HCT116 (cell line): ENCODE results near the gene GALNT5. TPM values are rescaled to one million over a fixed set of nuclear protein-coding genes. Genes with fewer than 3 reads are reported as not detected.

ENCODE experiments used
- ATAC-seq: fragments of 200-7000 bp; cut with Tn5 transposase; 2 replicates; pipeline ENCODE4 v1.9.1; 2020; ENCODE audit warnings: mild to moderate bottlenecking, moderate library complexity
- BruUV-seq: library from RNA; stranded (reverse); fragments of 400-500 nt; replicated peaks from 2 replicates; lab custom pipeline; 2021; lab: Mats Ljungman, UMichigan
- CTCF ChIA-PET: fragments of 300-600 bp; sonication (Branson Sonifier 250); formaldehyde crosslinking; loops from one replicate; lab custom pipeline; 2021; ENCODE audit warnings: antibody characterized with exemption; lab: Charles Lee
- POLR2A ChIA-PET: fragments of 300-600, 350-600 bp; sonication (Branson Sonifier 250); formaldehyde crosslinking; loops from one replicate; lab custom pipeline; 2021; ENCODE audit warnings: antibody characterized with exemption; lab: Charles Lee
- RAD21 ChIA-PET, 2 experiments: fragments of 300-600 bp; sonication (Branson Sonifier 250); formaldehyde crosslinking; loops; one replicate each; lab custom pipeline; 2023; ENCODE audit warnings: low total read pairs in 2 of 2; ENCODE audit not compliant: uncharacterized antibody in 2 of 2, unreplicated experiment in 2 of 2, low non-redundant PET in 1 of 2; lab: Charles Lee
- DNase-seq: peaks from one replicate; pipeline ENCODE4 v3.0.0-alpha.2; 2010; ENCODE audit warnings: low read depth, low spot score
- H2AFZ ChIP-seq: fragments of 200-600 bp; shearing (Covaris generic), sonication (generic); 2 replicates; pipeline ENCODE4 v1.6.1; 2017; ENCODE audit warnings: low read depth, mixed run types, mixed read lengths, antibody characterized with exemption, low read length; ENCODE audit not compliant: poor library complexity, severe bottlenecking
- H3K27ac ChIP-seq: 2 replicates; pipeline ENCODE4 v1.5.1; 2012; ENCODE audit warnings: low read depth, low read length
- H3K27me3 ChIP-seq: fragments of 200-600 bp; sonication (generic); 2 replicates; pipeline ENCODE4 v1.6.1; 2016; ENCODE audit warnings: mixed run types, low read length, mixed read lengths; ENCODE audit not compliant: insufficient read depth
- H3K36me3 ChIP-seq, 2 experiments: fragments of 200-500 bp in 1 of 2; fragments of 200-600 bp in 1 of 2; sonication (Bioruptor generic) in 1 of 2; sonication (generic) in 1 of 2; 2 replicates each; pipeline versions ENCODE4 v1.5.1 to v1.6.1; 2014 to 2016; ENCODE audit warnings: low read length in 2 of 2, inconsistent platforms in 1 of 2, mixed read lengths in 1 of 2, mixed run types in 1 of 2; ENCODE audit not compliant: insufficient read depth in 2 of 2, control insufficient read depth in 1 of 2
- H3K4me1 ChIP-seq, 2 experiments: fragments of 200-600 bp in 1 of 2; sonication (generic) in 1 of 2; 2 replicates each; pipeline versions ENCODE4 v1.5.1 to v1.6.1; 2012 to 2017; ENCODE audit warnings: low read length in 2 of 2, inconsistent platforms in 1 of 2, mild to moderate bottlenecking in 1 of 2, mixed read lengths in 1 of 2, mixed run types in 1 of 2, moderate library complexity in 1 of 2; ENCODE audit not compliant: insufficient read depth in 2 of 2, control insufficient read depth in 1 of 2
- H3K4me2 ChIP-seq: fragments of 200-600 bp; sonication (generic); 2 replicates; pipeline ENCODE4 v1.6.1; 2017; ENCODE audit warnings: mixed run types, low read length, mixed read lengths
- H3K4me3 ChIP-seq, 2 experiments: fragments of 200-600 bp in 1 of 2; sonication (generic) in 1 of 2; replicated peaks in 1 of 2; 2 replicates each; pipeline ENCODE4 v1.5.1; 2011 to 2016; ENCODE audit warnings: low read length in 2 of 2, control low read depth in 1 of 2, low read depth in 1 of 2, mild to moderate bottlenecking in 1 of 2, mixed read lengths in 1 of 2, mixed run types in 1 of 2
- H3K79me2 ChIP-seq: fragments of 200-600 bp; sonication (generic); 2 replicates; pipeline ENCODE4 v1.6.1; 2017; ENCODE audit warnings: mild to moderate bottlenecking, mixed run types, low read length, moderate library complexity, mixed read lengths; ENCODE audit not compliant: insufficient read depth
- H3K9ac ChIP-seq: fragments of 200-600 bp; sonication (generic); 2 replicates; pipeline ENCODE4 v1.6.1; 2016; ENCODE audit warnings: low read length, mixed read lengths
- H3K9me2 ChIP-seq: fragments of 200-600 bp; sonication (generic), shearing (Covaris generic); 2 replicates; pipeline ENCODE4 v1.6.1; 2017; ENCODE audit warnings: mixed run types, mild to moderate bottlenecking, moderate library complexity; ENCODE audit not compliant: insufficient read depth
- H3K9me3 ChIP-seq, 2 experiments: fragments of 200-500 bp in 1 of 2; fragments of 200-600 bp in 1 of 2; sonication (Bioruptor generic) in 1 of 2; sonication (generic) in 1 of 2; 2 replicates each; pipeline ENCODE4 v1.6.1; 2014 to 2017; ENCODE audit warnings: low read length in 2 of 2, mixed read lengths in 2 of 2, inconsistent platforms in 1 of 2, low read depth in 1 of 2, mild to moderate bottlenecking in 1 of 2, mixed run types in 1 of 2, moderate library complexity in 1 of 2; ENCODE audit not compliant: control insufficient read depth in 1 of 2, insufficient read depth in 1 of 2
- H4K20me1 ChIP-seq: fragments of 200-600 bp; sonication (generic), shearing (Covaris generic); 2 replicates; pipeline ENCODE4 v1.6.1; 2017; ENCODE audit warnings: mixed run types, mild to moderate bottlenecking, moderate library complexity; ENCODE audit not compliant: insufficient read depth
- CBX3 ChIP-seq: IDR thresholded peaks from 2 replicates; pipeline ENCODE4 v1.6.1; 2012; ENCODE audit warnings: low read depth
- ELF1 ChIP-seq: IDR thresholded peaks from 2 replicates; pipeline ENCODE4 v1.6.1; 2012; ENCODE audit warnings: low read depth, borderline replicate concordance
- EZH2phosphoT487 ChIP-seq: fragments of 200-600 bp; IDR thresholded peaks from 2 replicates; pipeline ENCODE4 v1.6.1; 2018; ENCODE audit warnings: antibody characterized with exemption, borderline replicate concordance
- FOSL1 ChIP-seq: IDR thresholded peaks from 2 replicates; pipeline ENCODE4 v1.6.1; 2012; ENCODE audit warnings: low read depth
- POLR2A ChIP-seq: IDR thresholded peaks from 2 replicates; pipeline ENCODE4 v1.7.0; 2011; ENCODE audit warnings: borderline replicate concordance; ENCODE audit not compliant: insufficient read depth, insufficient read length; ENCODE audit errors: extremely low read depth
- POLR2AphosphoS5 ChIP-seq: IDR thresholded peaks from 2 replicates; pipeline ENCODE4 v1.6.1; 2011; ENCODE audit warnings: mild to moderate bottlenecking, low read depth, low read length, moderate library complexity
- RAD21 ChIP-seq: IDR thresholded peaks from 2 replicates; pipeline ENCODE4 v1.6.1; 2012; ENCODE audit warnings: low read depth, mild to moderate bottlenecking
- SIN3A ChIP-seq: IDR thresholded peaks from 2 replicates; pipeline ENCODE4 v1.6.1; 2012; ENCODE audit warnings: low read depth
- SP1 ChIP-seq: IDR thresholded peaks from 2 replicates; pipeline ENCODE4 v1.6.1; 2012; ENCODE audit warnings: low read depth
- YY1 ChIP-seq: IDR thresholded peaks from 2 replicates; pipeline ENCODE4 v1.6.1; 2011; ENCODE audit warnings: low read length, low read depth, moderate library complexity, mild to moderate bottlenecking; ENCODE audit not compliant: insufficient replicate concordance; ENCODE audit errors: extremely low read depth
- ZBTB33 ChIP-seq: IDR thresholded peaks from 2 replicates; pipeline ENCODE4 v1.6.1; 2011; ENCODE audit warnings: mild to moderate bottlenecking, low read length, moderate library complexity; ENCODE audit not compliant: insufficient replicate concordance; ENCODE audit errors: extremely low read depth
- ZFX ChIP-seq: fragments of 450-650 bp; IDR thresholded peaks from 2 replicates; pipeline ENCODE4 v1.6.1; 2017
- intact Hi-C: fragments of 100-400 bp; cut with micrococcal nuclease; formaldehyde crosslinking; loops from 2 replicates; pipeline ENCODE4 v1.10.0; 2022
- total RNA-seq: library from RNA; stranded (reverse); gene quantifications from one replicate; pipeline ENCODE4 v1.2.1, GENCODE V29; 2021; ENCODE audit not compliant: unreplicated experiment

The GALNT5 gene
- total RNA-seq, 1 experiment from 2014 or later: 3.9 TPM

- Histone ChIP-seq H3K4me2 (no peak overlapping the region), H3K27me3 (no peaks in the 10 kb centered on the region), H3K9ac (no peak overlapping the region), H3K9me3 (no peaks in the 10 kb centered on the region), H2AFZ (no peak overlapping the region), H3K4me1 (no peaks in the 10 kb centered on the region), H3K4me3 (no peak overlapping the region), H3K9me2 (no peaks in the 10 kb centered on the region), H3K79me2 (no peaks in the 10 kb centered on the region), H3K36me3 (no peaks in the 10 kb centered on the region), H4K20me1 (no peaks in the 10 kb centered on the region), H3K27ac (no peak overlapping the region)
- ChIA-PET CTCF (no interaction called here), POLR2A (no interaction called here), RAD21 (no interaction called here)
- BruUV-seq: no TSS peak
- intact Hi-C loops: loop anchor here (10.0 kb wide), 1 partner anchor 1947 kb away; no protein-coding TSS in a partner anchor
- ATAC-seq: no peak
- no peak for DNase-seq
- TF ChIP-seq ZBTB33 (no peak), SP1 (no peak), CBX3 (no peak), FOSL1 (no peak), YY1 (no peak), POLR2A (no peak), SIN3A (no peak), ZFX (no peak), POLR2AphosphoS5 (no peak), EZH2phosphoT487 (no peak), RAD21 (no peak), ELF1 (no peak)
- TF ChIP-seq, all 23 proteins: peak for 0
Observed at GRCh38 chr2:157321466-157321865, 64.0 kb downstream of the GALNT5 start.
